ENCODE measurements around the gene FAM107B. TPM values are rescaled to one million over a fixed set of nuclear protein-coding genes. Genes with fewer than 3 reads are reported as not detected.

The FAM107B gene
- total and polyA plus RNA-seq, 2 of the 8 experiments (the other 6 are each of a cell fraction or from before 2014, with no cell fraction given): 7.5 to 28.1 TPM

GRCh38 chr10:14681802-14682201 lies 92.9 kb downstream of the FAM107B start:
- TF ChIP-seq NANOG (IDR thresholded peaks at IDR 0.05; ENCODE audit: insufficient read depth, low read depth, low read length, poor library complexity, severe bottlenecking): no peak
- TF ChIP-seq TEAD4 (IDR thresholded peaks at IDR 0.05; ENCODE audit: low read depth, low read length): no peak
- TF ChIP-seq ZNF274 (IDR thresholded peaks at IDR 0.05; ENCODE audit: borderline replicate concordance, extremely low read depth, low read length): no peak
- TF ChIP-seq SRF (IDR thresholded peaks at IDR 0.05; ENCODE audit: low read depth, low read length): no peak
- no peak for TF ChIP-seq TCF12 (IDR thresholded peaks at IDR 0.05; ENCODE audit: low read depth, low read length)
- no peak for TF ChIP-seq ATF3 (IDR thresholded peaks at IDR 0.05; ENCODE audit: insufficient read depth, low read depth, low read length)
- TF ChIP-seq KDM5A (IDR thresholded peaks at IDR 0.05; ENCODE audit: low read length): no peak
- TF ChIP-seq HDAC6 (IDR thresholded peaks at IDR 0.05; ENCODE audit: low read depth, low read length): no peak
- no peak for TF ChIP-seq POU5F1 (IDR thresholded peaks at IDR 0.05; ENCODE audit: low read depth, low read length)
- TF ChIP-seq JUND (IDR thresholded peaks at IDR 0.05; ENCODE audit: low read length): no peak
- TF ChIP-seq GABPA (IDR thresholded peaks at IDR 0.05; ENCODE audit: borderline replicate concordance, insufficient read depth, low read length): no peak
- TF ChIP-seq BRCA1 (IDR thresholded peaks at IDR 0.05; ENCODE audit: low read depth, low read length): no peak
- no peak for TF ChIP-seq KDM1A (IDR thresholded peaks at IDR 0.05; ENCODE audit: borderline replicate concordance, low read length)
- no peak for TF ChIP-seq CREB1 (IDR thresholded peaks at IDR 0.05)
- no peak for TF ChIP-seq BACH1 (IDR thresholded peaks at IDR 0.05; ENCODE audit: low read length)
- TF ChIP-seq CHD2 (IDR thresholded peaks at IDR 0.05; ENCODE audit: low read length): no peak
- H3K23me2 ChIP-seq (ENCODE audit: low read depth, low read length): no peaks in the 10 kb centered on the region
- H3K79me1 ChIP-seq (ENCODE audit: low read depth, low read length): no peaks in the 10 kb centered on the region
- no peak overlapping the region for H3K18ac ChIP-seq (ENCODE audit: extremely low read depth, low read length)
- CTCF ChIA-PET (ENCODE audit: partially characterized antibody): interaction anchor here (0.6 to 1.0 kb wide), 2 partner anchors 10 to 25 kb away, joined by 3 read pairs; no protein-coding TSS in a partner anchor
- WGBS, 2 experiments (ENCODE audit: extremely low coverage in 1 of 2, insufficient coverage in 1 of 2, insufficient read length in 1 of 2, insufficient replicate concordance in 2 of 2, low coverage in 1 of 2, low lambda C conversion rate in 2 of 2, missing lambda C conversion rate in 1 of 2): 86% methylated on average over 7 of the region's 7 CpGs; no CpG with 5 or more reads in 1 of the 2 experiments
- H3K4me1 ChIP-seq (replicated peaks in 1 of 4; ENCODE audit: control insufficient read depth in 3 of 4, insufficient read depth in 4 of 4, low read length in 3 of 4): no peaks in the 10 kb centered on the region
- H3K9ac ChIP-seq (replicated peaks in 1 of 4; ENCODE audit: extremely low read depth in 1 of 4, low read depth in 3 of 4, low read length in 3 of 4): no peak overlapping the region
- no peak overlapping the region for H2BK5ac ChIP-seq (ENCODE audit: low read depth, low read length)
- POLR2A ChIA-PET (ENCODE audit: partially characterized antibody): no interaction called here
- no peak overlapping the region for H4K5ac ChIP-seq (ENCODE audit: insufficient read length, low read depth, low read length)
- no peak overlapping the region for H2BK120ac ChIP-seq (replicated peaks; ENCODE audit: low read depth, low read length)
- no peak overlapping the region for H3K27ac ChIP-seq (ENCODE audit: low read depth, low read length)
- H3K36me3 ChIP-seq (ENCODE audit: control insufficient read depth in 2 of 4, insufficient read depth in 4 of 4, low read length in 3 of 4): no peaks in the 10 kb centered on the region
- no peaks in the 10 kb centered on the region for H3K79me2 ChIP-seq (ENCODE audit: control insufficient read depth in 1 of 2, insufficient read depth in 2 of 2, low read length in 2 of 2)
- H4K20me1 ChIP-seq (replicated peaks in 1 of 2; ENCODE audit: control insufficient read depth in 1 of 2, insufficient read depth in 2 of 2, low read length in 2 of 2): no peaks in the 10 kb centered on the region
- H4K91ac ChIP-seq (replicated peaks; ENCODE audit: insufficient read length, low read length): no peak overlapping the region
- no peaks in the 10 kb centered on the region for H3K27me3 ChIP-seq (replicated peaks in 1 of 4; ENCODE audit: control insufficient read depth in 3 of 4, extremely low read depth in 1 of 4, insufficient read depth in 3 of 4, low read length in 3 of 4)
- H3K23ac ChIP-seq (ENCODE audit: insufficient read length): no peak overlapping the region
- no peak for DNase-seq (ENCODE audit: low read depth in 1 of 2, low spot score in 2 of 2)
- H2AK5ac ChIP-seq (ENCODE audit: low read depth, low read length): no peak overlapping the region
- no peak overlapping the region for H3K4me3 ChIP-seq (ENCODE audit: extremely low read depth in 1 of 4, insufficient read depth in 2 of 4, low read depth in 3 of 4, low read length in 4 of 4)
- no peak overlapping the region for H2BK20ac ChIP-seq (ENCODE audit: low read length)
- no peak overlapping the region for H2BK15ac ChIP-seq (ENCODE audit: low read length)
- no peak overlapping the region for H2AFZ ChIP-seq (ENCODE audit: low read length)
- no peak overlapping the region for H2BK12ac ChIP-seq (ENCODE audit: low read depth, low read length)
- H3K4me2 ChIP-seq (ENCODE audit: insufficient read depth in 1 of 2, low read depth in 2 of 2, low read length in 2 of 2): no peak overlapping the region
- H3K9me3 ChIP-seq (ENCODE audit: insufficient read depth in 2 of 2, low read depth in 1 of 2, low read length in 1 of 2): no peaks in the 10 kb centered on the region
- no peak overlapping the region for H4K8ac ChIP-seq (ENCODE audit: extremely low read depth, insufficient read depth, low read length)
- no peak for FAIRE-seq
- no peak overlapping the region for H3K14ac ChIP-seq (ENCODE audit: insufficient read length)
- no peak overlapping the region for H3K4ac ChIP-seq (replicated peaks; ENCODE audit: insufficient read length, low read depth, low read length)
- H3K56ac ChIP-seq (replicated peaks; ENCODE audit: insufficient read length, low read depth, low read length): no peak overlapping the region

Data from H1 (cell line).